Mesothelial cell of epicardium (in vitro differentiated cells): ENCODE results near the gene SIDT2. TPM values are rescaled to one million over a fixed set of nuclear protein-coding genes. Genes with fewer than 3 reads are reported as not detected.
A peak's percentile ranks its signal among the peaks of the same experiment; 100 is the strongest.

Experiments used
- DNase-seq, 2 experiments: peaks; one replicate each; pipeline ENCODE4 v3.0.0; 2021; ENCODE audit warnings: low spot score in 2 of 2; ENCODE audit not compliant: unreplicated experiment in 2 of 2
- H3K27ac Mint-ChIP-seq: 2 replicates; pipeline ENCODE4 v1.8.0; 2021; ENCODE audit warnings: mixed read lengths
- H3K27me3 Mint-ChIP-seq: 2 replicates; pipeline ENCODE4 v1.8.0; 2021; ENCODE audit warnings: low read depth, mixed read lengths
- H3K36me3 Mint-ChIP-seq: 2 replicates; pipeline ENCODE4 v1.8.0; 2021; ENCODE audit warnings: mixed read lengths
- H3K4me1 Mint-ChIP-seq: 2 replicates; pipeline ENCODE4 v1.8.0; 2021; ENCODE audit warnings: mixed read lengths
- H3K4me3 Mint-ChIP-seq: 2 replicates; pipeline ENCODE4 v1.8.0; 2021; ENCODE audit warnings: mild to moderate bottlenecking, moderate library complexity, mixed read lengths
- H3K9me3 Mint-ChIP-seq: 2 replicates; pipeline ENCODE4 v1.8.0; 2021; ENCODE audit warnings: mixed read lengths
- total RNA-seq: library from RNA; stranded (reverse); gene quantifications from 3 replicates; pipeline ENCODE4 v1.2.1, GENCODE V29; 2021
- TF ChIP-seq, protein P1 (sequence below): fragments of 200-600 bp; sonication (generic); IDR thresholded peaks from one replicate; pipeline ENCODE4 v1.5.0; 2021; ENCODE audit warnings: antibody characterized with exemption; ENCODE audit not compliant: unreplicated experiment

The SIDT2 gene
- total RNA-seq, 1 donor from 2014 or later, result 41.7 TPM

DNA sequence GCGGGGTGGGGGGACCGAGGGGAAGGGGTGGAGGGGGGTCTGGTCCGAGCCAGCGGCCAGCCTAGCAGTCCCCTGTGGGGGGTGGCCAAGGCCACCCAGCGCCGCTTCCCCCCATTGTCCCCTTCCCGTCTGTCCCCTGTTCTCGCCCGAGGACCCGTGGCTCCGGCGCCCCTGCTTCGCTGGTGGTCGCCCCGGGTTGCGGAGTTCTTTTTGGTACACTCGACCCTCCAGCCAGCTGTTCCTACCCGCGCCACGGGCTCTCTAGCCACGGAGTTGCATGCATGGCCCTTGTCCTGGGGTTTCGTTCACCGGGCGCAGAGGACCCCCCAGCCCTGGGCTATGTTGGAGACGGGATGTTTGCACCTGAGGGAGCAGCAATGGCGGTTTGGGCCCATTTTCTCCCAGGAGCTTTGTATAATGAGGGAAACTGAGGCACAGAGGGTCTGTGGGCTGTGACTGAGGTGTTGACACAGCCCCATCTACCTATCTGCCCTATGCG, 54.4 kb downstream of the SIDT2 start:
- no peaks in the 10 kb centered on the region for H3K27me3 Mint-ChIP-seq
- peak in 1 of 2 experiments; percentile 43 for DNase-seq
- H3K27ac Mint-ChIP-seq, result peak overlapping the region; percentile 87
- H3K36me3 Mint-ChIP-seq, result peaks cover 9% of the 10 kb centered on the region
- TF ChIP-seq, protein P1, sequence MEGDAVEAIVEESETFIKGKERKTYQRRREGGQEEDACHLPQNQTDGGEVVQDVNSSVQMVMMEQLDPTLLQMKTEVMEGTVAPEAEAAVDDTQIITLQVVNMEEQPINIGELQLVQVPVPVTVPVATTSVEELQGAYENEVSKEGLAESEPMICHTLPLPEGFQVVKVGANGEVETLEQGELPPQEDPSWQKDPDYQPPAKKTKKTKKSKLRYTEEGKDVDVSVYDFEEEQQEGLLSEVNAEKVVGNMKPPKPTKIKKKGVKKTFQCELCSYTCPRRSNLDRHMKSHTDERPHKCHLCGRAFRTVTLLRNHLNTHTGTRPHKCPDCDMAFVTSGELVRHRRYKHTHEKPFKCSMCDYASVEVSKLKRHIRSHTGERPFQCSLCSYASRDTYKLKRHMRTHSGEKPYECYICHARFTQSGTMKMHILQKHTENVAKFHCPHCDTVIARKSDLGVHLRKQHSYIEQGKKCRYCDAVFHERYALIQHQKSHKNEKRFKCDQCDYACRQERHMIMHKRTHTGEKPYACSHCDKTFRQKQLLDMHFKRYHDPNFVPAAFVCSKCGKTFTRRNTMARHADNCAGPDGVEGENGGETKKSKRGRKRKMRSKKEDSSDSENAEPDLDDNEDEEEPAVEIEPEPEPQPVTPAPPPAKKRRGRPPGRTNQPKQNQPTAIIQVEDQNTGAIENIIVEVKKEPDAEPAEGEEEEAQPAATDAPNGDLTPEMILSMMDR, result no peak
- H3K4me1 Mint-ChIP-seq, result peaks cover 32% of the 10 kb centered on the region
- H3K9me3 Mint-ChIP-seq, result no peaks in the 10 kb centered on the region
- peak overlapping the region; percentile 90 for H3K4me3 Mint-ChIP-seq

DNA sequence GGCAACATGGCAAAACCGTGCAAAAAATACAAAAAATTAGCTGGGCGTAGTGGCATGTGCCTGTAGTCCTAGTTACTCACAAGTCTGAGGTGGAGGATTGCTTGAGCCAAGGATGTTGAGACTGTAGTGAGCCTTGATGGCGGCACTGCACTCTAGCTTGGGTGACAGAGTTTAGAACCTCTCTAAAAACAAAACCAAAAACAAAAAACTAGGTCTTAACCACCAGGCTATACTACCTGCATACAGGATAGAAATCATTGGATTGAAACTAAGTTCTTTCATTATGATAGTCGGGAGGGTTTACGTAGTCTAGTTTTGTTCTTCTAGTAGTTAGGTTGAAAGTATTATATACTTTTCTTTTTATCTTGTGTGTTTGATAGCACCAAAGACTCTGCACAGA, 59.7 kb downstream of the SIDT2 start:
- Mint-ChIP-seq H3K9me3 (no peaks in the 10 kb centered on the region), H3K4me3 (no peak overlapping the region), H3K27ac (no peak overlapping the region), H3K36me3 (peaks cover 25% of the 10 kb centered on the region), H3K4me1 (peaks cover 12% of the 10 kb centered on the region), H3K27me3 (no peaks in the 10 kb centered on the region)
- TF ChIP-seq, protein P1, result no peak
- DNase-seq, result no peak

DNA sequence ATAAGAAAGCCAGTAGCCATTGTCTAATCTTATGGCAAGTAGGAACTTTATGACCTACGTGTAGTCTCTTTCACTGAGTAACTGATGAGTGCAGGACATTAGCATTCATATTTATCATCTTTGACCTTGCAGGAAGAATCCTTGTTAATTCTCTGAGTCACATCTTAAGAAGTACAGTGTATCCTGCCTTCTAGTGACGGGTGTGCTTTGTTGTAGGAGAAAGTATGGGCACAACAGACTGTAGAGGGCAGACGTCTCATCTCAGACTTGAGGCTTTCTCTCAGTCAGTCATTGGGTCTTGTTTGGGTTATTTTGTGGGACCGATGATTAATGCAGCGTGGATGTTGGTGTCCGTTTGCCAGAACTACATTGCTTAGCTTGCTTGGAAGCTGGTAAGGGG, 60.8 kb downstream of the SIDT2 start:
- no peaks in the 10 kb centered on the region for H3K27me3 Mint-ChIP-seq
- peaks cover 29% of the 10 kb centered on the region for H3K36me3 Mint-ChIP-seq
- DNase-seq, result no peak
- no peaks in the 10 kb centered on the region for H3K9me3 Mint-ChIP-seq
- H3K27ac Mint-ChIP-seq, result no peak overlapping the region
- peaks cover 2% of the 10 kb centered on the region for H3K4me1 Mint-ChIP-seq
- TF ChIP-seq, protein P1, result no peak
- H3K4me3 Mint-ChIP-seq, result no peak overlapping the region

Other genes starting within 250 kb of the SIDT2 start
- gene SIK3, start 80.3 kb upstream of the SIDT2 start, total RNA-seq, result 28.1 to 38.1 TPM (median 35.6 TPM) in 3 replicates
- 95.0 to 98.6 TPM (median 97.3 TPM) in 3 replicates for gene PAFAH1B2, start 34.5 kb upstream of the SIDT2 start, total RNA-seq
- 192 to 206 TPM (median 197 TPM) in 3 replicates for gene TAGLN, start 20.6 kb downstream of the SIDT2 start, total RNA-seq
- gene PCSK7, start 53.3 kb downstream of the SIDT2 start, total RNA-seq, result 57.0 to 66.0 TPM (median 64.4 TPM) in 3 replicates
- 39.5 to 44.8 TPM (median 39.9 TPM) in 3 replicates for gene RNF214, start 53.9 kb downstream of the SIDT2 start, total RNA-seq
- 15.8 to 20.0 TPM (median 16.6 TPM) in 3 replicates for gene BACE1-AS, start 112.6 kb downstream of the SIDT2 start, total RNA-seq
- gene BACE1, start 137.5 kb downstream of the SIDT2 start, total RNA-seq, result 38.1 to 40.9 TPM (median 40.3 TPM) in 3 replicates
- gene CEP164, start 149.1 kb downstream of the SIDT2 start, total RNA-seq, result 46.2 to 51.1 TPM (median 48.6 TPM) in 3 replicates